Heart left ventricle (tissue), 13 donors: Measurements from ENCODE around the gene TSPO2.

Experiments
- CTCF ChIP-seq, 12 donors: fragments of 200-600 bp; sonication (generic) in 4 of 12; IDR thresholded peaks; one replicate each; pipeline versions ENCODE4 v1.5.0 to v1.8.0; 2018 to 2022; ENCODE audit warnings: antibody characterized with exemption in 12 of 12, mild to moderate bottlenecking in 5 of 12
- POLR2A ChIP-seq, 2 donors: fragments of 450-650 bp; IDR thresholded peaks; one replicate each; pipeline ENCODE4 v1.6.1; 2017; ENCODE audit warnings: antibody characterized with exemption in 2 of 2, mild to moderate bottlenecking in 2 of 2, moderate library complexity in 2 of 2
- donor health status: ischemic (EF 13 %, LVEDD 7.1; RV severe dilation, severe dysfunction).
- donor health status: DM: no; HTN: yes; CAD: no.
- donor health status: DM: no; HTN: no; CAD: no.
- donor health status: ischemic (EF 25% LVEDD 6.9; RV normal size, moderate dysfunction).
- donor health status: ischemic (EF 25% LVEDD 5.7; RV mildly dilated, moderate dysfunction).
- donor health status: ischemic (EF 35%, LVEDD 5.7; RV mildly dilated, moderate dysfunction).
- donor health status: nonischemic (EF 11% LVEDD 7.7; RV severe dilation, severe dysfunction).
- donor health status: DM: yes; HTN: yes; CAD: no.
- donor health status: PGD.
- donor health status: ischemic (EF 29% LVEDD 5.4; RV normal size, mild dysfunction).
- donor health status: nonischemic (EF 23%, LVEDD 6.1; RV moderate dilation, normal function).

- TF ChIP-seq CTCF (IDR thresholded peaks at IDR 0.05) = no peak
- TF ChIP-seq POLR2A (IDR thresholded peaks at IDR 0.05) = no peak
These were observed 51.5 kb downstream of the TSPO2 start for GRCh38 chr6:41093729-41094128.
